ENCODE data around the gene LHFPL6.
A peak's percentile ranks its signal among the peaks of the same experiment; 100 is the strongest.

LHFPL6 gene

GRCh38 chr13:39588384-39588783 is 14.6 kb downstream of the LHFPL6 start:
- DNase-seq = no peak

- DNase-seq = no peak
Observed at GRCh38 chr13:39587939-39588338, 15.1 kb downstream of the LHFPL6 start.

GRCh38 chr13:39586958-39587605 is 15.9 kb downstream of the LHFPL6 start:
- DNase-seq = no peak

GRCh38 chr13:39586151-39586550 is 16.8 kb downstream of the LHFPL6 start:
- no peak for DNase-seq

- no peak for DNase-seq
Observed at GRCh38 chr13:39585219-39585618, 17.8 kb downstream of the LHFPL6 start.

- no peak for DNase-seq
Observed at GRCh38 chr13:39580881-39581575, 22.0 kb downstream of the LHFPL6 start.

GRCh38 chr13:39578821-39579291 is 24.1 kb downstream of the LHFPL6 start:
- no peak for DNase-seq

- DNase-seq = no peak
Observed at GRCh38 chr13:39577838-39578491, 25.0 kb downstream of the LHFPL6 start.

- no peak for DNase-seq
Observed at GRCh38 chr13:39577203-39577602, 25.8 kb downstream of the LHFPL6 start.

- DNase-seq = no peak
Observed at GRCh38 chr13:39575641-39576238, 27.3 kb downstream of the LHFPL6 start.

- no peak for DNase-seq
Observed at GRCh38 chr13:39571502-39572092, 31.4 kb downstream of the LHFPL6 start.

GRCh38 chr13:39567569-39567968 is 35.4 kb downstream of the LHFPL6 start:
- DNase-seq = peak; percentile 68

- peak; percentile 57 for DNase-seq
Observed at GRCh38 chr13:39566216-39566869, 36.6 kb downstream of the LHFPL6 start.

- peak; percentile 91 for DNase-seq
Observed at GRCh38 chr13:39565036-39565949, 37.7 kb downstream of the LHFPL6 start.

- no peak for DNase-seq
Observed at GRCh38 chr13:39563470-39563735, 39.6 kb downstream of the LHFPL6 start.

- no peak for DNase-seq
Observed at GRCh38 chr13:39561971-39562370, 41.0 kb downstream of the LHFPL6 start.

- no peak for DNase-seq
Observed at GRCh38 chr13:39559847-39560246, 43.1 kb downstream of the LHFPL6 start.

GRCh38 chr13:39557285-39557955 is 45.6 kb downstream of the LHFPL6 start:
- DNase-seq = no peak

- DNase-seq = no peak
Observed at GRCh38 chr13:39556866-39557265, 46.1 kb downstream of the LHFPL6 start.

GRCh38 chr13:39554371-39554770 is 48.6 kb downstream of the LHFPL6 start:
- DNase-seq = no peak

- no peak for DNase-seq
Observed at GRCh38 chr13:39552246-39552645, 50.7 kb downstream of the LHFPL6 start.
